ENCODE data around the gene AP5B1.
"Not testable (repeated sequence)": the region's sequence is repeated elsewhere in the genome, so short reads cannot be mapped to it uniquely, and the experiment has no call there.

AP5B1 gene

GRCh38 chr11:65785319-65786007, 4.7 kb upstream of the AP5B1 start:
- DNase-seq = no peak

DNA sequence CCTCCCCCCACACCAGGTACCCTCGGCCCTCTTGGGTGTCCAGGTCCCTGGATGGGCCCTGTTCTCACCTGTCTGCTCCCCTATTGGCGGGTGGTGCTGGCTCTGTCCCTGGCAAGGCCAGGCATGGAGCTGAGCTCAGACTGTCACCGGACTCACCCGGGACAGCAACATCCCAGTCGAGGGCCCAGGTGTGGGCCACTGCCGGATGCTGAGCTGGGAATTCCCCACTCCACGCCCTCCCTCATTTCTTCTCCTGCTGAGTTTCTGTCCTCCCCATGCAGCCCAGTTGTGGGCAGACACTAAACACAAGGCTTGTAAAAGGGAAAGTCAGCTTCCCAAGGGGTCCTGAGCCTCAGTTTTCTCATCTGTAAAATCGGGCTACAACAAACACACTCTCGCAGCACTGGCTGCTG, 2.0 kb upstream of the AP5B1 start:
- no peak for DNase-seq

- no peak for DNase-seq
Measured at GRCh38 chr11:65781962-65782815, 1.4 kb upstream of the AP5B1 start.

- no peak for DNase-seq
Measured at GRCh38 chr11:65781152-65781961, 581 bp upstream of the AP5B1 start.

DNA sequence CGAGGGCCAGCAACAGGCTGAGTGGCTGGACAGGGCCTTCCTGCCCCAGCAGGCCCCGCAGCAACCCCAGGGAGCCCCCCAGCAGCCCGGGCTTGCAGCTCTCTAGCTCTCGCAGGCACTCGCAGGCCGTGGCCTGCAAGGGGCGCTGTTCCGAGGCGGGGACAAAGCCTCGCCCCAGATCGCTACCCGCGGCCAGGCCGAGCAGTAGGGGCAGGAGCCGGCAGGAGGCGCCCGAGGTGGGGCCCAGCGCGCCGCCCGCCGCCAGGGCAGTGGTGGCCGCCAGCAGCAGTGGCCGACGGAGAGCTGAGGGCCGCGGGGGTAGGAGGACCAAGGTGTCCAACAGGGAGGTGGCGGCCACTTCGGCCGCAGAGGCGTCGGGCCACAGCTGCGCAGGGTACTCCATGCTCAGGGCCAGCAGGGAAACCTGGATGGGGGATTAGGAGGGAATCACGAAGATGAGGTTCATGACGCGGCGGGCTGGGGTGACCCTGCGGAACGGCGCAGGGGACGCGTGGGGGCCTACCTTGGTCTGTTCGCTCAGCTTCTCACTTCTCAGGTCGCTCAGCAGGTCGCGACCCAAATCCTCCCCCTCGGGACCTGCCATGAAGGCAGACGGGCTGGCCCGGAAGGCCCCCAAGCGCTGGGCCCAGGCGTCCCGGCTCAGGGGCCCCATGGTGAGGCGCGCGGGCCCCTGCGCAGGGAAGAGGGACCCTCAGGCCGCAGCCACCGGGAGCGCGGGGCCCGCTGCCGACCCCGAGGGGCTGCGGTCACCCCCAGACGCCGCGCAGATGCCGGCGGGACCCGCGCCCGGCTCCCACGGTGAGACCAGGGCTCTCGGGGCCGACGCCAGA, 632 bp downstream of the AP5B1 start:
- peak; percentile 53 to 63 for DNase-seq

- no peak for DNase-seq
Measured at GRCh38 chr11:65779669-65779918, 1.2 kb downstream of the AP5B1 start.

- no peak for DNase-seq
Measured at GRCh38 chr11:65778901-65779668, 1.7 kb downstream of the AP5B1 start.

- no peak for DNase-seq
Measured at GRCh38 chr11:65778431-65778900, 2.3 kb downstream of the AP5B1 start.

DNA sequence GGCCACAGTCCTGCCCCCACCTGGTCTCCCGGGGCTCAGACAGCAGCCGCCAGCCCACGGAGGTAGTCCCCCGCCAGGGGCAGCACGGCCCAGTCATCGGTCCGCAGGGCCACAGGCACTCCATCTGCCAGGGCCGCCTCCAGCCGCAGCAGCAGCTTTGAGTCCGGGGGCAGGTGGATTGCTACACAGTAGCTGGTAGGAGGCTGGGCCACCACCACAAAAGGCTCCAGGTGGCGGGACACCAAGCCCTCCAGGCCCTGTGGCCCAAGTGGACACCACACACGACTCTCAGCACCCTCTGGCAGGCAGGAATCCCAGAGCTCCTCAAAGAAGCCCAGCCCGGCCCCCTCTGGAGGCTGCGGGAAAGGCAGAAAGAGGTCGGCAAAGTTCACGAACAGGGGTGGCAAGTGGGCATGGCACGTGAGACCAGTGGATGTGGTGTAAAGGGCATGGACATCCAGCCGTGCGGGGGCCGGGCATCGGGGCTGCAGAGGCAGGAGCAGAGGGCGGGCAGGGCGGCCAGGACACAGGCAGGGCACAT, 2.9 kb downstream of the AP5B1 start:
- DNase-seq = no peak

- DNase-seq = no peak
Measured at GRCh38 chr11:65777241-65777640, 3.5 kb downstream of the AP5B1 start.

GRCh38 chr11:65776710-65777141, 4.0 kb downstream of the AP5B1 start:
- no peak for DNase-seq

DNA sequence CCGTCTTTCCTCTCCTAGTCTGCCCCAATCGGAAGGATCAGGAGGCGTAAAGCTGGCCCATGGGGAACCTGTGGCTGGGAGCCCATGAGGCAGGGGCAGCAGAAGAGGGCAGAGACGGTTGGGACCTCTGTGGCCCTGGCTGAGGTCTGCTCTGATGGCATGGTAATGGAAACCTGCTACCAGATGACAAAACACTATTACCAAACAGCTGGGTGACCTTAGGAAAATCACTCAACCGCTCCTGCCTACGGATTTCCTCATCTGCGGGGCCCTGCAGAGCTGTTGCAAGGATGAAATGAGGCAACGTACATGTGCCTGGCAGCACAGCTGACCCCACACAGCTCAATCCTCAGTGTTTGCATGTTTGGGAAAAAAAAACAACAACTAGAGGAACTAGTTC, 4.6 kb downstream of the AP5B1 start:
- DNase-seq = no peak

DNA sequence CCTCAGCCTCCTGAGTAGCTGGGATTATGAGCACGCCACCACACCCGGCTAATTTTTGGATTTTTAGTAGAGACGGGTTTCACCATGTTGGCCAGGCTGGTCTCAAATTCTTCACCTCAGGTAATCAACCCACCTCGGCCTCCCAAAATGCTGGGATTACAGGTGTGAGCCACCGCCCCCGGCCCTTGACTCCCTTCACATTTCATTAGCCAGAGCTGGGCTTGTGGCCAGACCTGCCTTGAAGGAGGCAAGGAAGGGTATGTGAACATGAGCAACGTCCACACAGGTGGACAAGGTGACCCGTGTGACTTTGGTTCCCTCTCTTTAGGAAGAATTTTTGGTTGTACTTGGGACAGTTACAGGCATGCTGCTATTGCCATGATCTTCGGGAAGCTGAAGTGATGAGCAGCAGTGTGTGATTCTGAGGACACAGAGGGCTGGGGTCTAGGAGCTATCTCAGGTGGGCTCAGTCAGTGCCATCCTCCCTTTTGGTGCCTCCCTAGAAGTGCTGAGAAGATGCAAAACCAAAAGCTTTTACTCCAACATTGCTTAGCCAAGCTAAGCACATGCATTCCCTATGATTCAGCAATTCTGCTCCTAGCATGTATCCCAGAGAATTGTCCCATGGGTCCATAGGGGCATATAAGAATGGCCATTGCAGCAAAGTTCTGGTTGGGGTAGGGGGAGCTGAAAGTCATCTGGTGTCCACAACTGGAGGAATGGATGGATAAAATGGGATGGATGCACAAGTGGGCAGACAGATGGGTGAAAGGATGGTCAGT, 6.1 kb downstream of the AP5B1 start:
- DNase-seq = no peak

DNA sequence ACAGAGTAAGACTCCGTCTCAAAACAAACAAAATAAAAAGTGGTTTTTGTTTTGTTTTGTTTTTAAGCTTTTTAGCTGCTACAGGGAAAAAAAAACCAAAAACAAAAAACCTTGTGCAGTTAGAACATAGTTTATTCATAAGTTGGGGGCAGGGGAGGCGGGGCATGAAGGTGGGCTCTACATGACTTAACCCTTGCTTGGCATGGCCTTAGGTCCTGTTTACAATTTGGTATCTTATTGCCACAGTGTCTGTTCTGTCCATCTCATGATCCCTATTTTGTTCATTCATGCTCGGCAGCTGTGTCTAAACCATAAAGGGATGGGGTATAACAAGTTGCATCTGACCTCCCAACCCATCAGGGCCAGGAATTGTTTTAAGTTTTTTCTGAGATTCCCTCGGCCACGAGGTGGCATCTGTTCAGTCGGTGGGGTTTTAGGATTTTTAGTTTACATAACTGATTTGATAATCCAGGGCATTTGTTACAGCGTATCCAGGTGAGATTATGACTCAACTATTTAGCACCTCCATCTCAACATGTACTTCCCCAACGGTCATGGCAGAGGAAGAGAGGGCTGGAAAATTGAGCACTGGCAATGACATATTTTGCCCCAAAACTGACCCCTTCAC, 6.9 kb downstream of the AP5B1 start:
- no peak for DNase-seq

- DNase-seq = no peak
Measured at GRCh38 chr11:65771589-65772112, 9.1 kb downstream of the AP5B1 start.

DNA sequence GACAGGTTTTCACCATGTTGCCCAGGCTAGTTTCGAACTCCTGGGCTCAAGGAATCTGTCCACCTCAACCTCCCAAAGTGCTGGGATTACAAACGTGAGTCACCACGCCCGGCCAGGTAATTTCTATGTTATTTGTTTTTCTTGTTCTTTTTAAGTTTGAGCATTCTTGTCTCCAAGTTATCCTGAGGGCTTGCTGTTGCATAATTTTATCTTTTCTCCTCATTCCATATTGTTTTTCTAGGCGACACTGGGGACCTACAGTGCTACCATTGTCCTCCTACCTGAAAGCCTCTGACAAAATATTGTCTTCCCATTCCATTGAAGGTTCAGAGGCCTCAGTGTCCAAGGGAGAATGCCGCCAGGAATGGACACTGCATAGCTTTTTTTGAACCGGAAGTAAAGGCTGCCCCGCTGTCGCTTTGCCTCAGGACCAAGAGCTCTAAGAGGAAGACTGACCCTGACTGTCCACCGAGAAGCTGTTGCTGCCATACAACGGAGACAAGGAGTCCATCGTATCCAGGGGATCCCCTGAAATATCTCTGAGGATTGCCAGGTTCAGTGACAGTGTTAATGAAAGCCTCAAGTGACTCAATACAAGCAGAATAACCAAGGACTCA, 9.7 kb downstream of the AP5B1 start:
- no peak for DNase-seq

DNA sequence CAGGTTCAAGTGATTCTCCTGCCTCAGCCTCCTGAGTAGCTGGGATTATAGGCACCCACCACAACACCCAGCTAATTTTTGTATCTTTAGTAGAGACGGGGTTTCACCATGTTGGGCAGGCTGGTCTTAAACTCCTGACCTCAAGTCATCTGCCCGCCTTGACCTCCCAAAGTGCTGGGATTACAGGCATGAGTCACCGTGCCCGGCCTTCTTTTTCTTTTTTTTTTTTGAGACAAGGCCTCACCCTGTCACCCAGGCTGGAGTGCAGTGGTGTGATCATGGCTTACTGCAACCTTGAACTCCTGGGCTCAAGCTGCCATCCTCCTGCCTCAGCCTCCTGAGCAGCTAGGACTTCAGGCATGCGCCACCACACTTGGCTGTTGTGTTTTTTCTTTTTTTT, 13.0 kb downstream of the AP5B1 start:
- not testable (repeated sequence) for DNase-seq

DNA sequence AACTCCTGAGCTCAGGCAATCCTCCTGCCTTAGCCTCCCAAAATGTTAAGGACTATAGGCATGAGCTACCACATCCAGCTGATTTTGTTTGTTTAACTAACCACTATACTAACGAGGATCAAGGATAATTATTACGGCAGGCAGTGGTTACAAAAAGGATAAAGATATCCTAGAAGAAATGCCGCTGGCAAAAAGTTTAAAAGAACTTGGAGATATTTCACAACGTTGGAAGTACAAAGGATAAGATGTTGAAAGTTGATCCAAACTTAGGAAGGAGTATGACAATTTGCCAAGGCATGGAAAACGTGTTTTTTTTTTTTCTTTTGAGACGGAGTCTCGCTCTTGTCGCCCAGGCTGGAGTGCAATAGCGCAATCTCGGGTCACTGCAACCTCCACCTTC, 13.4 kb downstream of the AP5B1 start:
- no peak for DNase-seq

DNA sequence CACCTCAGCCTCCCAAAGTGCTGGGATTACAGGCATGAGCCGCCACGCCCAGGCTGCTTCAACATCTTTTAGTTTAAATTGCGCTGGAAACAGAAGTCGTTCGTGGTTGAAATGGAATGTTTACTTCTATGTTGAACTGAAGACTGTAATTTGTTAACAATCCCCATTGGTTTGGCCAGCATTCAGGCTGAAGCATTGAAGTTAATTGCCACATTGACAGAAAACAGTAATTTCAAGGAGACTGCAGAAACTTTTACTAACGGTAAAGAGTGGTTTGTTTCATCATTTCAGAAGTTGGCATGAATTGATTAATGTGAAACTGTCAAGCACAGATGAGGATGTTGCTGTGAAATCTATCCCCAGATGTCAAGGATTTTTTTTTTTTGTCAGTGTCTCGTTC, 14.2 kb downstream of the AP5B1 start:
- DNase-seq = no peak

DNA sequence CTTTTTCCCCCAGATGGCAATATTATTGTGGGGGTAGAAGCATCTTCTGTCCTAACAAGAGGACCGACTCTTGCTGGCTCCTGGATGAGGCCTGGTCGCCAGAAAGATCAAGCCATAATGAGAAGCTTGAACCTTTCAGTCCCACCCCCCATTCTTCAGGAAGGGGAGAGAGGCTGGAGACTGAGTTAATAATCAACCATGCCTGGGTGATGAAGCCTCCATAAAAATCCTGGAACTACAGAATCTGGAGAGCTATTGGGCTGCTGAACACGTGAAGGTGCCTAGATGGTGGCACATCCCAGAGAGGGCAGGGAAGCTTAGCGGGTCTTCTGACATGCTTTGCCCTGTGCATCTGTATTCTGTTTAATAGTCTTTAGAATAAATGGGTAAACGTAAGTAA, 16.3 kb downstream of the AP5B1 start:
- no peak for DNase-seq
